H1 (cell line): Measurements from ENCODE around the gene SYNGR4. TPM values are rescaled to one million over a fixed set of nuclear protein-coding genes. Genes with fewer than 3 reads are reported as not detected.

Experiments
- CTCF ChIA-PET: fragments of 300-600 bp; sonication (Branson Sonifier 250); formaldehyde crosslinking; loops from one replicate; lab custom pipeline; 2021; ENCODE audit not compliant: partially characterized antibody; lab: Charles Lee
- POLR2A ChIA-PET: fragments of 300-600 bp; sonication (Branson Sonifier 250); formaldehyde crosslinking; loops from one replicate; lab custom pipeline; 2021; ENCODE audit warnings: inconsistent platforms; ENCODE audit not compliant: partially characterized antibody; lab: Charles Lee
- DNase-seq, 2 experiments: peaks; one replicate each; pipeline versions ENCODE4 v3.0.0 to v3.0.0-alpha.2; 2010 to 2022; ENCODE audit warnings: low spot score in 2 of 2, low read depth in 1 of 2, mixed read lengths in 1 of 2
- FAIRE-seq: peaks from 2 replicates; lab custom pipeline; 2011; peaks lifted over from hg19 to GRCh38; lab: Jason Lieb, UNC
- H2AFZ ChIP-seq: 2 replicates; pipeline ENCODE4 v1.8.1; 2012; ENCODE audit warnings: low read length, inconsistent platforms
- H2AK5ac ChIP-seq: 2 replicates; pipeline ENCODE4 v1.6.1; 2013; ENCODE audit warnings: low read depth, low read length
- H2BK120ac ChIP-seq: replicated peaks from 2 replicates; pipeline ENCODE3; 2013; ENCODE audit warnings: low read depth, low read length, inconsistent platforms
- H2BK12ac ChIP-seq: 2 replicates; pipeline ENCODE4 v1.6.1; 2013; ENCODE audit warnings: low read depth, low read length
- H2BK15ac ChIP-seq: 2 replicates; pipeline ENCODE4 v1.6.1; 2013; ENCODE audit warnings: low read length
- H2BK20ac ChIP-seq: 2 replicates; pipeline ENCODE4 v1.6.1; 2013; ENCODE audit warnings: low read length
- H2BK5ac ChIP-seq: 2 replicates; pipeline ENCODE4 v1.6.1; 2013; ENCODE audit warnings: low read depth, low read length
- H3K14ac ChIP-seq: 2 replicates; pipeline ENCODE4 v1.6.1; 2013; ENCODE audit warnings: inconsistent platforms; ENCODE audit not compliant: insufficient read length
- H3K18ac ChIP-seq: 2 replicates; pipeline ENCODE4 v1.6.1; 2013; ENCODE audit warnings: low read length; ENCODE audit errors: extremely low read depth
- H3K23ac ChIP-seq: 2 replicates; pipeline ENCODE4 v1.6.1; 2013; ENCODE audit warnings: inconsistent platforms; ENCODE audit not compliant: insufficient read length
- H3K23me2 ChIP-seq: 2 replicates; pipeline ENCODE4 v1.6.1; 2013; ENCODE audit warnings: low read depth, low read length
- H3K27ac ChIP-seq: 2 replicates; pipeline ENCODE4 v1.6.1; 2011; ENCODE audit warnings: low read depth, low read length, inconsistent platforms
- H3K27me3 ChIP-seq, 4 experiments: replicated peaks in 1 of 4; 1 replicate in 1 of 4; 2 replicates in 3 of 4; pipeline versions ENCODE4 v1.6.1 to v1.8.1; 2011 to 2013; ENCODE audit warnings: low read length in 3 of 4, mild to moderate bottlenecking in 3 of 4, inconsistent platforms in 2 of 4, mixed read lengths in 2 of 4, moderate library complexity in 1 of 4; ENCODE audit not compliant: control insufficient read depth in 3 of 4, insufficient read depth in 3 of 4; ENCODE audit errors: extremely low read depth in 1 of 4
- H3K36me3 ChIP-seq, 4 experiments: 2 replicates each; pipeline versions ENCODE4 v1.6.1 to v1.8.1; 2011 to 2013; ENCODE audit warnings: mild to moderate bottlenecking in 4 of 4, low read length in 3 of 4, moderate library complexity in 2 of 4, control low read depth in 1 of 4, inconsistent platforms in 1 of 4; ENCODE audit not compliant: insufficient read depth in 4 of 4, control insufficient read depth in 2 of 4
- H3K4ac ChIP-seq: replicated peaks from 2 replicates; pipeline ENCODE3; 2013; ENCODE audit warnings: low read length, low read depth, mixed read lengths, inconsistent platforms; ENCODE audit not compliant: insufficient read length
- H3K4me1 ChIP-seq, 4 experiments: replicated peaks in 1 of 4; 1 replicate in 1 of 4; 2 replicates in 3 of 4; pipeline versions ENCODE4 v1.6.1 to v1.8.1; 2011 to 2013; ENCODE audit warnings: low read length in 3 of 4, inconsistent platforms in 2 of 4, mixed read lengths in 1 of 4; ENCODE audit not compliant: insufficient read depth in 4 of 4, control insufficient read depth in 3 of 4
- H3K4me2 ChIP-seq, 2 experiments: 2 replicates each; pipeline versions ENCODE4 v1.6.1 to v1.8.1; 2011 to 2013; ENCODE audit warnings: low read depth in 2 of 2, low read length in 2 of 2, control low read depth in 1 of 2, inconsistent platforms in 1 of 2, mild to moderate bottlenecking in 1 of 2; ENCODE audit not compliant: insufficient read depth in 1 of 2
- H3K4me3 ChIP-seq, 4 experiments: fragments of 200-600, 300-600 bp in 1 of 4; sonication (generic), shearing (Covaris generic), sonication (Bioruptor Twin) in 1 of 4; 2 replicates each; pipeline versions ENCODE4 v1.5.1 to v1.8.1; 2011 to 2016; ENCODE audit warnings: low read length in 4 of 4, low read depth in 3 of 4, control low read depth in 2 of 4, inconsistent platforms in 2 of 4, mild to moderate bottlenecking in 2 of 4, mixed read lengths in 1 of 4, moderate library complexity in 1 of 4; ENCODE audit not compliant: insufficient read depth in 2 of 4; ENCODE audit errors: extremely low read depth in 1 of 4
- H3K56ac ChIP-seq: replicated peaks from 2 replicates; pipeline ENCODE3; 2013; ENCODE audit warnings: low read depth, mild to moderate bottlenecking, mixed read lengths, low read length, inconsistent platforms; ENCODE audit not compliant: insufficient read length
- H3K79me1 ChIP-seq: 2 replicates; pipeline ENCODE4 v1.6.1; 2013; ENCODE audit warnings: low read depth, low read length, control low read depth
- H3K79me2 ChIP-seq, 2 experiments: 2 replicates each; pipeline versions ENCODE4 v1.6.1 to v1.8.1; 2012 to 2013; ENCODE audit warnings: low read length in 2 of 2, mild to moderate bottlenecking in 2 of 2, inconsistent platforms in 1 of 2; ENCODE audit not compliant: insufficient read depth in 2 of 2, control insufficient read depth in 1 of 2
- H3K9ac ChIP-seq, 4 experiments: replicated peaks in 1 of 4; 1 replicate in 1 of 4; 2 replicates in 3 of 4; pipeline versions ENCODE4 v1.6.1 to v1.8.1; 2011 to 2013; ENCODE audit warnings: low read depth in 3 of 4, low read length in 3 of 4, control low read depth in 2 of 4, mild to moderate bottlenecking in 2 of 4, moderate library complexity in 2 of 4, inconsistent platforms in 1 of 4; ENCODE audit errors: extremely low read depth in 1 of 4
- H3K9me3 ChIP-seq, 2 experiments: 2 replicates each; pipeline versions ENCODE4 v1.6.1 to v1.8.1; 2012 to 2013; ENCODE audit warnings: mild to moderate bottlenecking in 2 of 2, moderate library complexity in 2 of 2, control low read depth in 1 of 2, inconsistent platforms in 1 of 2, low read depth in 1 of 2, low read length in 1 of 2, mixed read lengths in 1 of 2; ENCODE audit not compliant: insufficient read depth in 2 of 2
- H4K20me1 ChIP-seq, 2 experiments: replicated peaks in 1 of 2; 2 replicates each; pipeline versions ENCODE3 to v1.8.1; 2011 to 2013; ENCODE audit warnings: inconsistent platforms in 2 of 2, low read length in 2 of 2, mild to moderate bottlenecking in 1 of 2; ENCODE audit not compliant: insufficient read depth in 2 of 2, control insufficient read depth in 1 of 2
- H4K5ac ChIP-seq: 2 replicates; pipeline ENCODE4 v1.6.1; 2013; ENCODE audit warnings: low read length, low read depth, mixed read lengths, inconsistent platforms; ENCODE audit not compliant: insufficient read length
- H4K8ac ChIP-seq: 2 replicates; pipeline ENCODE4 v1.8.0; 2013; ENCODE audit warnings: mild to moderate bottlenecking, moderate library complexity, low read length, inconsistent platforms; ENCODE audit not compliant: insufficient read depth; ENCODE audit errors: extremely low read depth
- H4K91ac ChIP-seq: replicated peaks from 2 replicates; pipeline ENCODE3; 2013; ENCODE audit warnings: low read length, mixed read lengths, inconsistent platforms; ENCODE audit not compliant: insufficient read length
- FOSL1 ChIP-seq: IDR thresholded peaks from 2 replicates; pipeline ENCODE4 v1.6.1; 2011; ENCODE audit warnings: mild to moderate bottlenecking, low read depth, low read length, moderate library complexity; ENCODE audit not compliant: insufficient read depth
- WGBS, 2 experiments: shearing (Covaris generic) in 1 of 2; methylation state at CpG; one replicate each; pipeline versions ENCODE4 v1.1.6 to v1.1.7; 2013 to 2015; ENCODE audit warnings: low lambda C conversion rate in 2 of 2, mixed read lengths in 2 of 2, inconsistent platforms in 1 of 2, low coverage in 1 of 2, missing lambda C conversion rate in 1 of 2; ENCODE audit not compliant: insufficient replicate concordance in 2 of 2, insufficient coverage in 1 of 2, insufficient read length in 1 of 2; ENCODE audit errors: extremely low coverage in 1 of 2, missing lambda C conversion rate in 1 of 2; 5-methylcytosine and 5-hydroxymethylcytosine counted together
- polyA plus RNA-seq, 7 experiments: library from polyadenylated mRNA; depleted of rRNA in 3 of 7; stranded (reverse) in 5 of 7; unstranded in 2 of 7; fragments of >200 nt in 5 of 7; fragments of 200-250 nt in 2 of 7; gene quantifications; 1 replicate in 5 of 7; 2 replicates in 1 of 7; 4 replicates in 1 of 7; pipeline versions ENCODE4 v1.2.1 to v1.2.3, GENCODE V29; 2011 to 2013; ENCODE audit warnings: missing spikeins in 2 of 7, mixed read lengths in 2 of 7
- total RNA-seq: library from RNA; stranded (reverse); fragmentation: NEBNext Ultra II Directional; extraction: Animal tissue kit (Norgen Biotek cat#: 25700); gene quantifications from 2 replicates; pipeline ENCODE4 v1.2.1, GENCODE V29; 2021

SYNGR4 gene
- total and polyA plus RNA-seq, 2 of the 8 experiments (the other 6 are each of a cell fraction or from before 2014, with no cell fraction given), result 0.41 TPM; not detected in 1

- POLR2A ChIA-PET, result interaction anchor here (0.5 to 8.1 kb wide), 5 partner anchors 16 to 29 kb away, joined by 3 to 35 read pairs (median 4); no protein-coding TSS in a partner anchor
- no peak overlapping the region; a peak in 1 of 7 replicates for H3K9ac ChIP-seq
- TF ChIP-seq FOSL1, result no peak
These were observed 45.7 kb upstream of the SYNGR4 start for GRCh38 chr19:48318286-48318987.

More at GRCh38 chr19:48318286-48318987, 45.7 kb upstream of the SYNGR4 start:
- Histone ChIP-seq H3K14ac (no peak overlapping the region), H3K4me2 (no peak overlapping the region), H4K8ac (peak overlapping the region; percentile 15; the same call in 1 of the 2 replicates), H3K18ac (no peak overlapping the region; the same call in 1 of the 2 replicates), H3K36me3 (no peaks in the 10 kb centered on the region), H4K91ac (no peak overlapping the region), H4K20me1 (no peaks in the 10 kb centered on the region), H3K4ac (no peak overlapping the region), H2BK15ac (no peak overlapping the region), H2BK12ac (no peak overlapping the region), H2AFZ (no peak overlapping the region), H3K56ac (no peak overlapping the region), H2BK120ac (no peak overlapping the region), H2AK5ac (no peak overlapping the region), H4K5ac (no peak overlapping the region), H3K4me3 (no peak overlapping the region), H3K9me3 (no peaks in the 10 kb centered on the region), H3K27me3 (peaks cover 0 to 4% (median 2%) of the 10 kb centered on the region in 4 experiments; a peak in 1 of 7 replicates), H3K23ac (no peak overlapping the region), H3K79me1 (no peaks in the 10 kb centered on the region), H3K23me2 (peaks cover 8% of the 10 kb centered on the region; the same call in 1 of the 2 replicates), H2BK5ac (0 out of 2 replicates have a peak overlapping the region, but pooled peaks have one; percentile 24), H2BK20ac (no peak overlapping the region; the same call in 1 of the 2 replicates), H3K27ac (no peak overlapping the region), H3K4me1 (peaks cover 0 to 17% (median 8%) of the 10 kb centered on the region in 4 experiments; a peak in 5 of 7 replicates), H3K79me2 (no peaks in the 10 kb centered on the region)
- WGBS, 2 experiments, result 91% methylated on average over 21 of the region's 21 CpGs; no CpG with 5 or more reads in 1 of the 2 experiments
- CTCF ChIA-PET, result interaction anchor here (0.6 to 5.0 kb wide), 15 partner anchors 10 to 171 kb away, joined by 3 to 60 read pairs (median 5); partner anchors contain the start of genes GRIN2D and KDELR1
- no peak for DNase-seq
- FAIRE-seq, result no peak
